AG04450 (cell line): ENCODE results near the gene MN1. TPM values are rescaled to one million over a fixed set of nuclear protein-coding genes. Genes with fewer than 3 reads are reported as not detected.

Source experiments
- CTCF ChIA-PET: fragments of 300-600, 350-600 bp; formaldehyde crosslinking; extraction: SDS; loops from one replicate; lab custom pipeline; 2022; ENCODE audit warnings: antibody characterized with exemption, inconsistent platforms; lab: Charles Lee
- POLR2A ChIA-PET: fragments of 350-600 bp; formaldehyde crosslinking; extraction: SDS; loops from one replicate; lab custom pipeline; 2021; ENCODE audit warnings: antibody characterized with exemption, inconsistent platforms; lab: Yijun Ruan, JAX
- DNase-seq: peaks from one replicate; pipeline ENCODE4 v3.0.0-alpha.2; 2011; ENCODE audit warnings: low read depth, low spot score
- H3K27ac ChIP-seq: one replicate; pipeline ENCODE4 v1.5.1; 2012; ENCODE audit warnings: low read depth, low read length, control low read depth
- H3K27me3 ChIP-seq: one replicate; pipeline ENCODE4 v1.6.0; 2012; ENCODE audit warnings: low read length; ENCODE audit not compliant: control insufficient read depth, insufficient read depth
- H3K4me3 ChIP-seq: 2 replicates; pipeline ENCODE4 v1.5.1; 2011; ENCODE audit warnings: mild to moderate bottlenecking, low read depth, low read length, control low read depth
- H3K9me3 ChIP-seq: 2 replicates; pipeline ENCODE4 v1.5.1; 2012; ENCODE audit warnings: low read length; ENCODE audit not compliant: control insufficient read depth, insufficient read depth
- polyA plus RNA-seq: library from polyadenylated mRNA; depleted of rRNA; stranded (reverse); fragments of >200 nt; gene quantifications from 2 replicates; pipeline ENCODE4 v1.2.3, GENCODE V29; 2011
- TF ChIP-seq, protein P1 (sequence below): IDR thresholded peaks from 2 replicates; pipeline ENCODE4 v1.5.1; 2011; ENCODE audit warnings: low read depth, low read length, control low read depth, inconsistent platforms

Gene MN1
- polyA plus RNA-seq, 1 experiment: 2.7 TPM

DNA sequence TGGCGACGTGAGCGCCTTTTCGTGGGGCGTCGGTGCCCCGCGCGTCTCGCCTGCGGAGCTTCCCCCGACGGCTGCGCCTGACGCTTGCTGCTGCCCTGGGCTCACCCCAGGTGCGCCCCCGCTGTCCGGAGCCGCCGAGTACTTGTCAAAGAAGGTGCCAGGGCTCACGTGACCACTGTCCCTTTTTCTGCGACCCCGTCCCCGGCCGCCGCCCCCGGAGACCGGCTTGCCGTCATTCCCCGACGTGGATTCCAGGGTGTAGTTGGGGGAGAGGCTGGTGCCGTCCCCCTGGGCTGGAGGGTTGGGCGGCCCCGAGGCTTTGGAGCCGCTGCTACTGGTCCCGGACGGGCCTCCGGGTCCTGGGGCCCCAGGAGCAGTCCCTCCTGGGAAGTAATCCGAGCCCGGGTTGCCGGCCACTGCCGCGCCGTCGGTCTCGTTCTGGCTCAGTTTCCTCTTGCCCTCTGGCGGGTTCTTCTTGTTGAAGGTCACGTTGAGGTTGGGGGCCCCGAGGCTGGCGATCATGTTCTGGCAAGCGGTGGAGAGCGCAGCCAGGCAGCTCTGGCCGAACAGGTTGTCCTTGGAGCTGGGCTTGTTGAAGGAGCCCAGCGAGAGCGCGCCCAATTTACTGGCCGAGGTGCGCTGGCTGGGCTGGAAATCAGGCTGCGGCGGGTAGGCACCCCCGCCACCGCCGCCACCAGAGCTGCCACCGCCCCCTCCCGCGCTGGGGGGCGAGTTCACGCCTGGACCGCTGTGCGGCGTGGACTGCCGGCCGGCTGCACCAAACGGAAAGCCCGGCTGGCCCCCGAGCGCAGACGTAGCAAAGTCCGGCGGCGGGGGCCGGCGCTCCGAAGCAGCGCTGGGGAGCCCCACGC, 3.8 kb downstream of the MN1 start:
- no peak for DNase-seq
- TF ChIP-seq, protein P1, sequence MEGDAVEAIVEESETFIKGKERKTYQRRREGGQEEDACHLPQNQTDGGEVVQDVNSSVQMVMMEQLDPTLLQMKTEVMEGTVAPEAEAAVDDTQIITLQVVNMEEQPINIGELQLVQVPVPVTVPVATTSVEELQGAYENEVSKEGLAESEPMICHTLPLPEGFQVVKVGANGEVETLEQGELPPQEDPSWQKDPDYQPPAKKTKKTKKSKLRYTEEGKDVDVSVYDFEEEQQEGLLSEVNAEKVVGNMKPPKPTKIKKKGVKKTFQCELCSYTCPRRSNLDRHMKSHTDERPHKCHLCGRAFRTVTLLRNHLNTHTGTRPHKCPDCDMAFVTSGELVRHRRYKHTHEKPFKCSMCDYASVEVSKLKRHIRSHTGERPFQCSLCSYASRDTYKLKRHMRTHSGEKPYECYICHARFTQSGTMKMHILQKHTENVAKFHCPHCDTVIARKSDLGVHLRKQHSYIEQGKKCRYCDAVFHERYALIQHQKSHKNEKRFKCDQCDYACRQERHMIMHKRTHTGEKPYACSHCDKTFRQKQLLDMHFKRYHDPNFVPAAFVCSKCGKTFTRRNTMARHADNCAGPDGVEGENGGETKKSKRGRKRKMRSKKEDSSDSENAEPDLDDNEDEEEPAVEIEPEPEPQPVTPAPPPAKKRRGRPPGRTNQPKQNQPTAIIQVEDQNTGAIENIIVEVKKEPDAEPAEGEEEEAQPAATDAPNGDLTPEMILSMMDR: no peak
- POLR2A ChIA-PET: no interaction called here
- no peak overlapping the region for H3K4me3 ChIP-seq
- H3K27me3 ChIP-seq: peaks cover 23% of the 10 kb centered on the region
- CTCF ChIA-PET: no interaction called here
- peaks cover 32% of the 10 kb centered on the region for H3K9me3 ChIP-seq
- H3K27ac ChIP-seq: no peak overlapping the region

DNA sequence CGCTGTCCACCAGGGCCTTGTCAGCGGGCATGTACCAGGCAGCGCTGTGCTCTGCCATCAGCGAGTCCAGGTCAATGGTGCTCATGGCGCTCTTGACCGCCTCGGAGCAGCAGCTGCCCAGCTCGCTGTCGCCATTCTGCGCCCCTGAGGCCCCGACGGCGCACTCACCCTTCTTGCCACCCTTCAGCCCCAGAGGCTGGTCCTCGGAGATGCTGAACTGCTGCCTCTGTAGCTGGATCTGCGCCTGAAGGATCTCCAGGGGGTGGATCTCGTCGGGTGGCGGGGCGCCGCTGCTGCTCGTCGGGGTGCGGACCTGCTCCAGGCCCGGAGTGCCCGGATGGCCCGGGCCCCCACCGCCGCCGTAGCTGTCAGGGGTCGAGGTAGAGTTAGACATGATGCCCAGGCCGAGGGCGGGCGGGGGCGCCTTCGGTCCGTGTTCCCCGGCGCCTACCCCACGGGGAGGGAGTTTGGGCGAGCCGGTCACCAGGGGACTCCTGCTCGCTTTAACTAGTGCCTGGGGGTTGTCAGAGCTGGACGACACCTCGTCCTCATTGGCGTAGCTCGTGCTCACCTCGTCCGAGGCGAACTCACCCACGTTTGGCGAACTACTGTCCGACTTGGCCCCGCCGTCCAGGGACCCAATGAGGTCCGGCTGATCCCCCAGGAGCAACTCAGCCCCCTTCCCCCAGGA, 4.6 kb downstream of the MN1 start:
- TF ChIP-seq, protein P1: no peak
- H3K27ac ChIP-seq: no peak overlapping the region
- peaks cover 32% of the 10 kb centered on the region for H3K9me3 ChIP-seq
- DNase-seq: no peak
- peaks cover 23% of the 10 kb centered on the region for H3K27me3 ChIP-seq
- POLR2A ChIA-PET: no interaction called here
- CTCF ChIA-PET: interaction anchor here (0.8 kb wide), 1 partner anchor 8 kb away, joined by 3 read pairs; no protein-coding TSS in a partner anchor
- H3K4me3 ChIP-seq: no peak overlapping the region

DNA sequence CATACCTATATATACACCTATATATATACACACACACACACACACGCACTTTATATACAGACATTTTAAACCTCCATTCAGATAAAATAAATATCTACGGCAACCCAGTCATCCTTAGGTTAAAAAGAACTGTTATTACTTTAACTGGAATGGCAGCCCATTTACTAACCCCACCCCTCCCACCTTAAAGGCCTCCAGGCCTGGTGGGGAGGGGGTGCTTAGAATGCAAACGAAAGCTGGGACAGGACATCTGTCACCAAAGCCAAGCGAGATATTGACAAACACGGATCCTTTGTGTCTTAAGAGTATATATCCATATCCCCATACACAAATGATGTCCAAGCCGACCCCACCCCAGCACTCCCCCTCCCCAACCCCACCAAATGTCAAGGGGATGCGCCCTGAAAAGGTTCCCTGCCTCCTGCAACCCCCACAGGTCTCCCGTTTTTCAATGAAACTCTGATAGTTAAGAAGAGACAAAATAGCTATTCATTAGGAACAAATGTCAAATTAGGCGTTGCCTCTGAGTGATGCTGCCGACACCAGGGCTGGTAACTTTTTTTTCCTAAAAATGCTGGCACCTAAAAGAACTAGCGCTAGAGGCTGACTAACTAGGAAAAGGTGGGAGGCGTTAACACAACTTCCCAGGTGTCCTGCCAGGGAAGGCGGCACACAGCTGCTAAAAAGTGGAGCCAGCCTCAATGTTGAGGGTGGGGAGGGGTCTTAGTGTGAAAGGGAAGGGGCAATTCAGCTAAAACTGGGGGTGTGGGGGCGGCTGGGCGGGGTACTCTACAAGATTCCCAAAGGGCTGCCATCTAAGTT, 5.6 kb downstream of the MN1 start:
- H3K9me3 ChIP-seq: peaks cover 32% of the 10 kb centered on the region
- POLR2A ChIA-PET: no interaction called here
- TF ChIP-seq, protein P1: no peak
- H3K27ac ChIP-seq: no peak overlapping the region
- peaks cover 23% of the 10 kb centered on the region for H3K27me3 ChIP-seq
- CTCF ChIA-PET: interaction anchor here (0.8 kb wide), 1 partner anchor 9 kb away, joined by 3 read pairs; no protein-coding TSS in a partner anchor
- no peak for DNase-seq
- peak overlapping the region; percentile 38 for H3K4me3 ChIP-seq

- TF ChIP-seq, protein P1: no peak
- DNase-seq: no peak
- H3K4me3 ChIP-seq: no peak overlapping the region
- H3K27me3 ChIP-seq: peaks cover 16% of the 10 kb centered on the region
- ChIA-PET CTCF (no interaction called here), POLR2A (no interaction called here)
- H3K9me3 ChIP-seq: peaks cover 26% of the 10 kb centered on the region
- no peak overlapping the region for H3K27ac ChIP-seq
Observed at GRCh38 chr22:27795053-27795452, 6.5 kb downstream of the MN1 start.
